Heart left ventricle (tissue), 16 donors: ENCODE measurements around the gene RPS15. TPM values are rescaled to one million over a fixed set of nuclear protein-coding genes. Genes with fewer than 3 reads are reported as not detected.
"Not testable (repeated sequence)": the region's sequence is repeated elsewhere in the genome, so short reads cannot be mapped to it uniquely, and the experiment has no call there.

Experiments
- ATAC-seq, 4 donors: fragments of 200-7000 bp; cut with Tn5 transposase; one replicate each; pipeline ENCODE4 v1.9.1; 2020 to 2022; ENCODE audit warnings: moderate library complexity in 4 of 4, mild to moderate bottlenecking in 3 of 4, moderate number of reproducible peaks in 1 of 4
- DNase-seq, 5 donors: peaks; one replicate each; pipeline ENCODE4 v3.0.0-alpha.2; 2020
- H3K27ac ChIP-seq, 12 donors: fragments of 200-600 bp; sonication (generic) in 4 of 12; one replicate each; pipeline versions ENCODE4 v1.5.0 to v1.8.0; 2016 to 2022; ENCODE audit warnings: mild to moderate bottlenecking in 2 of 12
- H3K27me3 ChIP-seq, 9 donors: fragments of 200-600 bp; sonication (generic) in 2 of 9; one replicate each; pipeline versions ENCODE4 v1.5.1 to v1.8.0; 2016 to 2022; ENCODE audit warnings: mild to moderate bottlenecking in 3 of 9
- H3K36me3 ChIP-seq, 9 donors: fragments of 200-600 bp; sonication (generic) in 2 of 9; one replicate each; pipeline versions ENCODE4 v1.5.0 to v1.8.0; 2018 to 2022; ENCODE audit warnings: mild to moderate bottlenecking in 2 of 9
- H3K4me1 ChIP-seq, 12 donors: fragments of 200-600 bp; sonication (generic) in 4 of 12; one replicate each; pipeline versions ENCODE4 v1.5.0 to v1.8.0; 2016 to 2022; ENCODE audit warnings: mild to moderate bottlenecking in 3 of 12
- H3K4me3 ChIP-seq, 12 donors: fragments of 200-600 bp; sonication (generic) in 4 of 12; one replicate each; pipeline versions ENCODE4 v1.5.0 to v1.8.0; 2017 to 2022; ENCODE audit warnings: mild to moderate bottlenecking in 9 of 12, moderate library complexity in 4 of 12
- H3K9me3 ChIP-seq, 12 donors: fragments of 200-600 bp; sonication (generic) in 4 of 12; one replicate each; pipeline versions ENCODE4 v1.5.0 to v1.8.0; 2016 to 2022; ENCODE audit warnings: mild to moderate bottlenecking in 1 of 12
- POLR2A ChIP-seq, 2 donors: fragments of 450-650 bp; IDR thresholded peaks; one replicate each; pipeline ENCODE4 v1.6.1; 2017; ENCODE audit warnings: antibody characterized with exemption in 2 of 2, mild to moderate bottlenecking in 2 of 2, moderate library complexity in 2 of 2
- WGBS, 4 donors: extraction: QIAGEN DNeasy Blood & Tissue Kit in 2 of 4; methylation state at CpG; one replicate each; pipeline versions ENCODE4 v1.1.5 to v1.1.7; 2013 to 2018; 5-methylcytosine and 5-hydroxymethylcytosine counted together
- intact Hi-C, 10 donors: fragments of 100-400 bp; cut with DNase I; formaldehyde crosslinking; loops; one replicate each; pipeline versions ENCODE4 v1.11.1 to v1.14.2; 2022
- polyA plus RNA-seq, 2 donors: library from polyadenylated mRNA; stranded (reverse); fragments of 200-250 nt; gene quantifications; one replicate each; pipeline ENCODE4 v1.2.3, GENCODE V29; 2013
- total RNA-seq, 9 donors: library from RNA; depleted of rRNA in 2 of 9; stranded (reverse); fragments of >200 nt in 2 of 9; fragmentation: NEBNext Ultra II Directional in 3 of 9; extraction: Animal tissue kit (Norgen Biotek cat#: 25700) in 3 of 9; gene quantifications; one replicate each; pipeline versions ENCODE4 v1.1.0 to v1.2.4, GENCODE V29; 2016 to 2023
- TF ChIP-seq, protein P1 (sequence below), 12 donors: fragments of 200-600 bp; sonication (generic) in 4 of 12; IDR thresholded peaks; one replicate each; pipeline versions ENCODE4 v1.5.0 to v1.8.0; 2018 to 2022; ENCODE audit warnings: antibody characterized with exemption in 12 of 12, mild to moderate bottlenecking in 5 of 12
- donor health status: ischemic (EF 13 %, LVEDD 7.1; RV severe dilation, severe dysfunction).
- donor health status: healthy with polysubstance abuse.
- donor health status: DM: no; HTN: yes; CAD: no.
- donor health status: DM: no; HTN: no; CAD: no.
- donor health status: ischemic (EF 25% LVEDD 6.9; RV normal size, moderate dysfunction).
- donor health status: ischemic (EF 25% LVEDD 5.7; RV mildly dilated, moderate dysfunction).
- donor health status: healthy.
- donor health status: DM: yes; HTN: yes; CAD: no.
- donor health status: ischemic (EF 35%, LVEDD 5.7; RV mildly dilated, moderate dysfunction).
- donor health status: nonischemic (EF 11% LVEDD 7.7; RV severe dilation, severe dysfunction).
- donor health status: DM: yes; HTN: yes; CAD: no.
- donor health status: PGD.
- donor health status: ischemic (EF 29% LVEDD 5.4; RV normal size, mild dysfunction).
- donor health status: nonischemic (EF 23%, LVEDD 6.1; RV moderate dilation, normal function).

The RPS15 gene
- total and polyA plus RNA-seq, 11 donors = 468 to 2,683 (median 679) TPM

GRCh38 chr19:1417681-1418495, 20.3 kb upstream of the RPS15 start:
- Histone ChIP-seq H3K9me3 (no peaks in the 10 kb centered on the region), H3K4me1 (peaks cover 10 to 65% (median 51%) of the 10 kb centered on the region in 12 donors), H3K27me3 (no peaks in the 10 kb centered on the region), H3K4me3 (no peak overlapping the region), H3K36me3 (peaks cover 0 to 63% (median 46%) of the 10 kb centered on the region in 9 donors), H3K27ac (peak overlapping the region in 8 of 12 donors; percentile 4 to 72 (median 42))
- DNase-seq (no peak), ATAC-seq (peak in 2 of 4 donors; percentile 14 to 25)
- 56 to 60% (median 59%) methylated on average over 30 of the region's 30 CpGs for WGBS, 4 donors
- TF ChIP-seq, protein P1, sequence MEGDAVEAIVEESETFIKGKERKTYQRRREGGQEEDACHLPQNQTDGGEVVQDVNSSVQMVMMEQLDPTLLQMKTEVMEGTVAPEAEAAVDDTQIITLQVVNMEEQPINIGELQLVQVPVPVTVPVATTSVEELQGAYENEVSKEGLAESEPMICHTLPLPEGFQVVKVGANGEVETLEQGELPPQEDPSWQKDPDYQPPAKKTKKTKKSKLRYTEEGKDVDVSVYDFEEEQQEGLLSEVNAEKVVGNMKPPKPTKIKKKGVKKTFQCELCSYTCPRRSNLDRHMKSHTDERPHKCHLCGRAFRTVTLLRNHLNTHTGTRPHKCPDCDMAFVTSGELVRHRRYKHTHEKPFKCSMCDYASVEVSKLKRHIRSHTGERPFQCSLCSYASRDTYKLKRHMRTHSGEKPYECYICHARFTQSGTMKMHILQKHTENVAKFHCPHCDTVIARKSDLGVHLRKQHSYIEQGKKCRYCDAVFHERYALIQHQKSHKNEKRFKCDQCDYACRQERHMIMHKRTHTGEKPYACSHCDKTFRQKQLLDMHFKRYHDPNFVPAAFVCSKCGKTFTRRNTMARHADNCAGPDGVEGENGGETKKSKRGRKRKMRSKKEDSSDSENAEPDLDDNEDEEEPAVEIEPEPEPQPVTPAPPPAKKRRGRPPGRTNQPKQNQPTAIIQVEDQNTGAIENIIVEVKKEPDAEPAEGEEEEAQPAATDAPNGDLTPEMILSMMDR (IDR thresholded peaks at IDR 0.05) = no peak
- no peak for TF ChIP-seq POLR2A (IDR thresholded peaks at IDR 0.05)
- intact Hi-C loops = no loop called here

GRCh38 chr19:1418496-1418775, 19.8 kb upstream of the RPS15 start:
- no peak for ATAC-seq
- no peak for DNase-seq
- Histone ChIP-seq H3K36me3 (peaks cover 0 to 63% (median 48%) of the 10 kb centered on the region in 9 donors), H3K4me3 (no peak overlapping the region), H3K27me3 (no peaks in the 10 kb centered on the region), H3K4me1 (peaks cover 10 to 60% (median 47%) of the 10 kb centered on the region in 12 donors), H3K27ac (peak overlapping the region in 7 of 12 donors; percentile 4 to 72 (median 47)), H3K9me3 (no peaks in the 10 kb centered on the region)
- intact Hi-C loops = no loop called here
- no peak for TF ChIP-seq POLR2A (IDR thresholded peaks at IDR 0.05)
- TF ChIP-seq, protein P1 (IDR thresholded peaks at IDR 0.05) = no peak
- WGBS, 4 donors = 60 to 73% (median 71%) methylated on average over 13 of the region's 13 CpGs

DNA sequence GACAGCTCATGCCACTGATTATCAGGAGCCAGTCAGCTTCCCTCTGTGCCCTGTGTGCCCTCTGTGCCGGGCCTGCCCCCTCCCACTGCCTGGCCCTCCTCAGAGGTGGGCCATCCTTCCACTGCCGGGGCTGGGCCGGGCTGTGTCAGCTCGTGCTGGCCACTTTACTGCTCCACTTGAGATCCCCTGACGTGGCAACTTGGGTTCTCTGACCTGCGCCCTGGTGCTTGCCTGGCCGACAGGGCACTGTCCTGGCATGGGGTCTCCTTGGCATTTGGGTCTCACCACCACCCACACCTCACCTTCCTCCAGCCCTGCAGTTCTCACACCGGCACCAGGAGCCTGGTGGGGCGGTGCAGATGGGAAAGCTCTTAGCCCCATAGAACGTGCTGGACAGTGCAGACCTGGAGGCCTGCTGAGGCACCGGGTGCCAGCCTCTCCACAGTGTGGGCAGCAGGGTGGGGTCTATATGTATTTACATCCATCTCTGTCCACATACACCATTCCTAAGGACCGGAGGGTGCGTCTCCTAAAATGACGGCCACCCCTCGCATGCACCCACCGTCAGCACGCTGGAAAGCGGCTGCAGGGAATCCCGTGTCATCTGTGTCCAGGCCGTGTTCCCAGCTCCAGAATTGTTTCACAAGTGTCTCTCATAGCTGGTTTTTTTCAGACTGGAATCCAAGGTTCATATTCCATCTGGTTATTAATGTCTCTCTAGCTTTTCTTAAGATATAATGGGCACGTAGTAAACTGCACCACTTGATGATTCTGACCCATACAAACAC, 19.1 kb upstream of the RPS15 start:
- peaks cover 10 to 54% (median 45%) of the 10 kb centered on the region in 12 donors for H3K4me1 ChIP-seq
- peak; percentile 24 to 68 (median 46) for ATAC-seq
- WGBS, 4 donors = 53 to 71% (median 59%) methylated on average over 20 to 21 of the region's 21 CpGs
- H3K27me3 ChIP-seq = no peaks in the 10 kb centered on the region
- peak overlapping the region in 9 of 12 donors; percentile 17 to 72 (median 47) for H3K27ac ChIP-seq
- no peaks in the 10 kb centered on the region for H3K9me3 ChIP-seq
- H3K36me3 ChIP-seq = peaks cover 0 to 66% (median 52%) of the 10 kb centered on the region in 9 donors
- peak in 2 of 5 donors; percentile 7 to 62 for DNase-seq
- intact Hi-C loops = no loop called here
- TF ChIP-seq, protein P1 (IDR thresholded peaks at IDR 0.05) = no peak
- TF ChIP-seq POLR2A (IDR thresholded peaks at IDR 0.05) = no peak
- H3K4me3 ChIP-seq = no peak overlapping the region

- H3K27me3 ChIP-seq, H3K9me3 ChIP-seq, H3K4me3 ChIP-seq, intact Hi-C loops, ATAC-seq, DNase-seq, H3K27ac ChIP-seq: not testable (repeated sequence)
- H3K36me3 ChIP-seq = peaks cover 0 to 74% (median 60%) of the 10 kb centered on the region in 9 donors
- WGBS, 4 donors = 92 to 98% (median 96%) methylated on average over 22 to 36 of the region's 43 CpGs
- peaks cover 10 to 45% (median 38%) of the 10 kb centered on the region in 12 donors for H3K4me1 ChIP-seq
Measured at GRCh38 chr19:1420085-1420484, 18.1 kb upstream of the RPS15 start.
